HCT116 (cell line): ENCODE measurements around the gene HMBS.

Source experiments
- EZH2phosphoT487 ChIP-seq: fragments of 200-600 bp; IDR thresholded peaks from 2 replicates; pipeline ENCODE4 v1.6.1; 2018; ENCODE audit warnings: antibody characterized with exemption, borderline replicate concordance
- POLR2AphosphoS5 ChIP-seq: IDR thresholded peaks from 2 replicates; pipeline ENCODE4 v1.6.1; 2011; ENCODE audit warnings: mild to moderate bottlenecking, low read depth, low read length, moderate library complexity
- TF ChIP-seq, protein P1 (sequence below): IDR thresholded peaks from 2 replicates; pipeline ENCODE4 v1.6.1; 2012; ENCODE audit warnings: low read depth
- TF ChIP-seq, protein P2 (sequence below), 3 experiments: fragments of 200-600 bp in 1 of 3; sonication (generic) in 1 of 3; IDR thresholded peaks in 2 of 3; conservative IDR thresholded peaks in 1 of 3; 2 replicates each; pipeline ENCODE4 v1.5.1; 2012 to 2017; ENCODE audit warnings: low read depth in 2 of 3, low read length in 2 of 3, antibody characterized with exemption in 1 of 3, borderline replicate concordance in 1 of 3, control low read depth in 1 of 3, mild to moderate bottlenecking in 1 of 3, mixed read lengths in 1 of 3, mixed run types in 1 of 3, moderate library complexity in 1 of 3; ENCODE audit not compliant: insufficient read depth in 1 of 3

DNA sequence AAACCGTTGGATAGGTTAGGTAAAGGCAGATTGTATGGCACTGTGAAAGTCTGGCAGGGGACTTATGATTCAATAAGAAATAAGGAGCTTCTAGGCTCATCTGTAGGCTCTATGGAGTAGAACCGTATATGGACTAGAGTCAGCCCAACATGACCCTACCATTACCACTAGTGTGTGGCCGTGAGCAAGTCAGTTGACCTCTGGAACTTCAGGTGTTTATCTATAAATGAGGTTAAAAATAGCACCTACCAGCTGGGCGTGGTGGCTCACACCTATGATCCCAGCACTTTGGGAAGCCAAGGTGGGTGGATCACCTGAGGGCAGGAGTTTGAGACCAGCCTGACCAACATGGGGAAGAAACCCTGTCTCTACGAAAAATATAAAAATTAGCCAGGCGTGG, 41.1 kb downstream of the HMBS start:
- TF ChIP-seq, protein P1, sequence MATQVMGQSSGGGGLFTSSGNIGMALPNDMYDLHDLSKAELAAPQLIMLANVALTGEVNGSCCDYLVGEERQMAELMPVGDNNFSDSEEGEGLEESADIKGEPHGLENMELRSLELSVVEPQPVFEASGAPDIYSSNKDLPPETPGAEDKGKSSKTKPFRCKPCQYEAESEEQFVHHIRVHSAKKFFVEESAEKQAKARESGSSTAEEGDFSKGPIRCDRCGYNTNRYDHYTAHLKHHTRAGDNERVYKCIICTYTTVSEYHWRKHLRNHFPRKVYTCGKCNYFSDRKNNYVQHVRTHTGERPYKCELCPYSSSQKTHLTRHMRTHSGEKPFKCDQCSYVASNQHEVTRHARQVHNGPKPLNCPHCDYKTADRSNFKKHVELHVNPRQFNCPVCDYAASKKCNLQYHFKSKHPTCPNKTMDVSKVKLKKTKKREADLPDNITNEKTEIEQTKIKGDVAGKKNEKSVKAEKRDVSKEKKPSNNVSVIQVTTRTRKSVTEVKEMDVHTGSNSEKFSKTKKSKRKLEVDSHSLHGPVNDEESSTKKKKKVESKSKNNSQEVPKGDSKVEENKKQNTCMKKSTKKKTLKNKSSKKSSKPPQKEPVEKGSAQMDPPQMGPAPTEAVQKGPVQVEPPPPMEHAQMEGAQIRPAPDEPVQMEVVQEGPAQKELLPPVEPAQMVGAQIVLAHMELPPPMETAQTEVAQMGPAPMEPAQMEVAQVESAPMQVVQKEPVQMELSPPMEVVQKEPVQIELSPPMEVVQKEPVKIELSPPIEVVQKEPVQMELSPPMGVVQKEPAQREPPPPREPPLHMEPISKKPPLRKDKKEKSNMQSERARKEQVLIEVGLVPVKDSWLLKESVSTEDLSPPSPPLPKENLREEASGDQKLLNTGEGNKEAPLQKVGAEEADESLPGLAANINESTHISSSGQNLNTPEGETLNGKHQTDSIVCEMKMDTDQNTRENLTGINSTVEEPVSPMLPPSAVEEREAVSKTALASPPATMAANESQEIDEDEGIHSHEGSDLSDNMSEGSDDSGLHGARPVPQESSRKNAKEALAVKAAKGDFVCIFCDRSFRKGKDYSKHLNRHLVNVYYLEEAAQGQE: no peak
- TF ChIP-seq POLR2AphosphoS5: no peak
- TF ChIP-seq, protein P2, sequence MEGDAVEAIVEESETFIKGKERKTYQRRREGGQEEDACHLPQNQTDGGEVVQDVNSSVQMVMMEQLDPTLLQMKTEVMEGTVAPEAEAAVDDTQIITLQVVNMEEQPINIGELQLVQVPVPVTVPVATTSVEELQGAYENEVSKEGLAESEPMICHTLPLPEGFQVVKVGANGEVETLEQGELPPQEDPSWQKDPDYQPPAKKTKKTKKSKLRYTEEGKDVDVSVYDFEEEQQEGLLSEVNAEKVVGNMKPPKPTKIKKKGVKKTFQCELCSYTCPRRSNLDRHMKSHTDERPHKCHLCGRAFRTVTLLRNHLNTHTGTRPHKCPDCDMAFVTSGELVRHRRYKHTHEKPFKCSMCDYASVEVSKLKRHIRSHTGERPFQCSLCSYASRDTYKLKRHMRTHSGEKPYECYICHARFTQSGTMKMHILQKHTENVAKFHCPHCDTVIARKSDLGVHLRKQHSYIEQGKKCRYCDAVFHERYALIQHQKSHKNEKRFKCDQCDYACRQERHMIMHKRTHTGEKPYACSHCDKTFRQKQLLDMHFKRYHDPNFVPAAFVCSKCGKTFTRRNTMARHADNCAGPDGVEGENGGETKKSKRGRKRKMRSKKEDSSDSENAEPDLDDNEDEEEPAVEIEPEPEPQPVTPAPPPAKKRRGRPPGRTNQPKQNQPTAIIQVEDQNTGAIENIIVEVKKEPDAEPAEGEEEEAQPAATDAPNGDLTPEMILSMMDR (IDR thresholded peaks at IDR 0.05 in 2 of 3, conservative IDR thresholded peaks at IDR 0.05 in 1 of 3; ENCODE audit: borderline replicate concordance in 1 of 3, insufficient read depth in 1 of 3, low read depth in 2 of 3, low read length in 2 of 3): no peak
- TF ChIP-seq EZH2phosphoT487: no peak
